Mucosa of descending colon (tissue), 3 donors: ENCODE measurements around the gene RNF25. TPM values are rescaled to one million over a fixed set of nuclear protein-coding genes. Genes with fewer than 3 reads are reported as not detected.

ENCODE experiments used
- ATAC-seq: fragments of 200-7000 bp; cut with Tn5 transposase; one replicate; pipeline ENCODE4 v1.9.1; 2020; ENCODE audit warnings: mild to moderate bottlenecking, moderate library complexity
- DNase-seq, 3 donors: peaks; one replicate each; pipeline ENCODE4 v3.0.0-alpha.2; 2020
- H3K36me3 ChIP-seq: fragments of 200-600 bp; one replicate; pipeline ENCODE4 v1.8.0; 2021; ENCODE audit warnings: low read depth, mild to moderate bottlenecking
- H3K4me1 ChIP-seq: fragments of 200-600 bp; one replicate; pipeline ENCODE4 v1.8.0; 2021; ENCODE audit warnings: low read depth, mild to moderate bottlenecking
- H3K4me3 ChIP-seq: fragments of 200-600 bp; one replicate; pipeline ENCODE4 v1.8.0; 2021; ENCODE audit warnings: mild to moderate bottlenecking
- H3K9me3 ChIP-seq: fragments of 200-600 bp; one replicate; pipeline ENCODE4 v1.8.0; 2021; ENCODE audit warnings: mild to moderate bottlenecking
- intact Hi-C, 2 donors: fragments of 100-400 bp; cut with DNase I in 1 of 2; cut with micrococcal nuclease in 1 of 2; formaldehyde crosslinking; loops; one replicate each; pipeline versions ENCODE4 v1.11.0 to v1.11.1; 2022; cut with DNase I, micrococcal nuclease
- total RNA-seq, 3 donors: library from RNA; stranded (reverse); fragmentation: NEBNext Ultra II Directional in 2 of 3; extraction: Animal tissue kit (Norgen Biotek cat#: 25700) in 2 of 3; gene quantifications; one replicate each; pipeline versions ENCODE4 v1.2.1 to v1.2.4, GENCODE V29; 2021 to 2023
- TF ChIP-seq, protein P1 (sequence below): fragments of 200-600 bp; IDR thresholded peaks from one replicate; pipeline ENCODE4 v1.8.0; 2022; ENCODE audit warnings: antibody characterized with exemption, mild to moderate bottlenecking
- donor health status: DM: no; HTN: no; CAD: no; lungs with moderate emphysema.
- donor health status: DM: no; HTN: no; CAD: no.
- donor health status: DM: no; HTN: yes; CAD: no.

The RNF25 gene
- total RNA-seq, 3 donors from 2014 or later: 11.5 to 21.2 (median 15.5) TPM

DNA sequence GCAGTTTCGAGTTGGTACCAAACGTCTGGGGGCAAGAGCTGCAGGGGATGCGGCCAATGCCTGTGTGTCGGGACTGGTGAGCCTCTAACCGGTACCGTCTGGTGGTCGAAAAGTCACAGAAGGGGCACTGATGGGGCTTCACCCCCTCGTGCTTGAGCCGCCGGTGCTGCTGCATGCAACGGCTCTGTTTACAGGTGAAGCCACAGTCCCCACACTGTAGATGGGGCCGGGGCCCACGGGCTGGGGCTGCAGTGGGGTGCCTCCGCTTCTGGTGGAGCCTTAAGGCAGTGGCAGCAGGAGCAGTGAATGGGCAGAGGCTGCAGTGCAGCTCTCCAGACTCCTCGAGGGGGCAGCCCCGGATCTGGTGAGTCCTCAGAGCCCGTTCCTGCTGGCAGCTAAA lies 29.0 kb downstream of the RNF25 start:
- H3K4me3 ChIP-seq: no peak overlapping the region
- H3K4me1 ChIP-seq: no peaks in the 10 kb centered on the region

DNA sequence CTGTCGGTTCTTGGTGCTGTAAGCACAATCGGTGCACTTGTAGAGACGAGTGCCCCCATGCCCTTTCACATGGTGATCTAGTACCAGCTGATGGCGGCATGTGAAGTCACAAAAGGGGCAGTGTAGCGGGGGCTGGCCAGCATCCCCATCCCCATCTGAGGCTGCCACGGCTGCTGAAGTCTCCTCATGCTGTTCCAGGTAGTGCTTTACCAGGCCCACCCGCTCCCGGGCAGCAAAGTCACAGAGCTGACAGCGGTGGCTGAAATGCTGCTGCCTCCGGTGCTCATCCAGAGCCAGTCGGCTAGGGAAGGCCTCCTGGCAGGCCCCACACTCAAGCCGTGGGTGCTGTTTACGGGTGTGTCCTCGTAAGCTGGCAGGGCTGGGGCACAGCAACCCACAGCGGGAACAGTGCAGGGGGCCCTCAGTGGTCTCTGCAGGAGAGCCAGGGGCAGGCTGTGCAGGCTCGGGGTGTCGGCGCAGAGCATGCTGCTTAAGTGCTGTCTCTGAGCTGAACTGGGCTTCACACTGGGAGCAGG lies 29.6 kb downstream of the RNF25 start:
- no peaks in the 10 kb centered on the region for H3K4me1 ChIP-seq
- TF ChIP-seq, protein P1, sequence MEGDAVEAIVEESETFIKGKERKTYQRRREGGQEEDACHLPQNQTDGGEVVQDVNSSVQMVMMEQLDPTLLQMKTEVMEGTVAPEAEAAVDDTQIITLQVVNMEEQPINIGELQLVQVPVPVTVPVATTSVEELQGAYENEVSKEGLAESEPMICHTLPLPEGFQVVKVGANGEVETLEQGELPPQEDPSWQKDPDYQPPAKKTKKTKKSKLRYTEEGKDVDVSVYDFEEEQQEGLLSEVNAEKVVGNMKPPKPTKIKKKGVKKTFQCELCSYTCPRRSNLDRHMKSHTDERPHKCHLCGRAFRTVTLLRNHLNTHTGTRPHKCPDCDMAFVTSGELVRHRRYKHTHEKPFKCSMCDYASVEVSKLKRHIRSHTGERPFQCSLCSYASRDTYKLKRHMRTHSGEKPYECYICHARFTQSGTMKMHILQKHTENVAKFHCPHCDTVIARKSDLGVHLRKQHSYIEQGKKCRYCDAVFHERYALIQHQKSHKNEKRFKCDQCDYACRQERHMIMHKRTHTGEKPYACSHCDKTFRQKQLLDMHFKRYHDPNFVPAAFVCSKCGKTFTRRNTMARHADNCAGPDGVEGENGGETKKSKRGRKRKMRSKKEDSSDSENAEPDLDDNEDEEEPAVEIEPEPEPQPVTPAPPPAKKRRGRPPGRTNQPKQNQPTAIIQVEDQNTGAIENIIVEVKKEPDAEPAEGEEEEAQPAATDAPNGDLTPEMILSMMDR: no peak
- intact Hi-C loops: loop anchor here in 1 of 2 donors (10.0 kb wide), 1 partner anchor 57 kb away; no protein-coding TSS in a partner anchor
- ATAC-seq (no peak), DNase-seq (no peak)
- H3K36me3 ChIP-seq: peaks cover 22% of the 10 kb centered on the region
- H3K9me3 ChIP-seq: no peaks in the 10 kb centered on the region
- no peak overlapping the region for H3K4me3 ChIP-seq

More for the DNA sequence above, 29.0 kb downstream of the RNF25 start:
- peaks cover 22% of the 10 kb centered on the region for H3K36me3 ChIP-seq
- intact Hi-C loops: loop anchor here in 1 of 2 donors (10.0 kb wide), 1 partner anchor 58 kb away; no protein-coding TSS in a partner anchor
- no peaks in the 10 kb centered on the region for H3K9me3 ChIP-seq
- ATAC-seq: peak; percentile 10
- TF ChIP-seq, protein P1: no peak
- no peak for DNase-seq

DNA sequence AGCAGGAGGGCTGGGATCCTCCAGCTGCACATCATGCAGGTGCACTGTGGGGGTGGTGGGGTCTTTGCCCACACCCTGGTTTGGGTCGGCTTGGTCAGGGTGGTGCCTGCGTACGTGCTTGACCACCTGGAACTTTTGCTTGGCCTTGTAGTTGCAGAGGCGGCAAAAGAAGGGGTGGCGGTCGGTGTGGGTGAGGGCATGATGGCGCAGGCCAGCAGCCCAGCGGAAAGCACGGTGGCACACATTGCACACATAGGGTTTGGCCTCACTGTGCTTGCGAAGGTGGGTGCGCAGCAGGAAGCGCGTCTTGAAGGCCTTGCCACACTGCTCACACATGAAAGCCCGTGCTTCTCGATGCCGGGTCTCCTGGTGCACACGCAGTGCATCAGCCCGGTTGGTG lies 33.4 kb downstream of the RNF25 start:
- no peak for ATAC-seq

DNA sequence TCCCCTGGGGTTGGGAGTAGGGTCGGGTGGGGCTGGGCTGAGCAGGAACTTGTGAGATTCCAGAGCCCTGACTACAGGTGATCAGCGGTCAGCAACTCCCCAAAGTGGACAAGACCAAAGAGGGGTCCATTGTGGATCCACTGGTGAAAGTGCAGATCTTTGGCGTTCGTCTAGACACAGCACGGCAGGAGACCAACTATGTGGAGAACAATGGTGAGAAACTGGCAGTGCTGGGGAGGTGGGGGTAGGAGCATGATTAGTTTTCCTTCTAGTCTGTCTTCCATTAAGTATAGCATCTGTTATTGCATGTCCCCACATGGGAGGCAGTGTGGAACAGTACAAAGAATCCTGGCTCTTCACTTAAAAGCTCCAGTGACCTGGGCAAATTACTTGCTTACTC lies 36.1 kb downstream of the RNF25 start:
- DNase-seq (no peak), ATAC-seq (no peak)
- Histone ChIP-seq H3K4me1 (no peaks in the 10 kb centered on the region), H3K4me3 (no peak overlapping the region), H3K36me3 (peaks cover 8% of the 10 kb centered on the region), H3K9me3 (no peaks in the 10 kb centered on the region)
- TF ChIP-seq, protein P1: no peak
- intact Hi-C loops: no loop called here

More for the DNA sequence above, 33.4 kb downstream of the RNF25 start:
- Histone ChIP-seq H3K4me1 (no peaks in the 10 kb centered on the region), H3K4me3 (no peak overlapping the region), H3K36me3 (peaks cover 12% of the 10 kb centered on the region), H3K9me3 (no peaks in the 10 kb centered on the region)
- no peak for DNase-seq
- TF ChIP-seq, protein P1: no peak
- intact Hi-C loops: no loop called here

DNA sequence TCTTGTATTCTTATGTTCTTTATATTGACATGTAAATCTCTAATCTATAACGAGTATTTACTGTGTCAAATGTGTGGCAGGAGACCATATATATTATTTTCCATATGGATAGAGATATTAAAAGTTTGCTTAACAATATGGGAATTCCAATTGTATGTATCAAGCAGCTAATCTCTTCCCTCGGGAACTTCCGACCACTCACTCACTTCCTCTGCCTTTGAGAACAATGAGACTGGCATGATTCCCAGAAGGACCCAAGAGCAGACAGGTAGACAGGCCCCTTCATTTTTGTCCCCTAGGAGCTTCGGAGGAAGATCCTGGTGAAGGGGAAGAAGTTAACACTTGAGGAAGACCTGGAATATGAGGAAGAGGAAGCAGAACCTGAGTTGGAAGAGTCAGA lies 40.0 kb downstream of the RNF25 start:
- Histone ChIP-seq H3K4me3 (no peak overlapping the region), H3K4me1 (no peaks in the 10 kb centered on the region), H3K36me3 (no peaks in the 10 kb centered on the region), H3K9me3 (no peaks in the 10 kb centered on the region)
- TF ChIP-seq, protein P1: no peak
- ATAC-seq (no peak), DNase-seq (no peak)
- intact Hi-C loops: no loop called here

DNA sequence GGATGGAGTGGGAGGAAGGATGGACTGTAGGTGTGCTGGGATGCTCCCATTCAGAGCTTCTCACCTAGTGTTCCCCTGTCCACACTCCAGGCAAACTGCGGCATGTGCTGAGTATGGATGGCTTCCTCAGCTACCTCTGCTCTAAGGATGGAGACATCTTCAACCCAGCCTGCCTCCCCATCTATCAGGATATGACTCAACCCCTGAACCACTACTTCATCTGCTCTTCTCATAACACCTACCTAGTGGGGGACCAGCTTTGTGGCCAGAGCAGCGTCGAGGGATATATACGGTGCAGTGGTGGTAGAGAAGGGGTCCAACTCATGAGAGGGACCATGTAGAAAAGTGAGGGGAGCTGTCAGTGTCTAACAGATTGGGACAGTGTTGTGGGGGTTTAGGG lies 43.9 kb downstream of the RNF25 start:
- H3K36me3 ChIP-seq: no peaks in the 10 kb centered on the region
- intact Hi-C loops: no loop called here

More for the DNA sequence above, 43.9 kb downstream of the RNF25 start:
- DNase-seq: no peak
- ATAC-seq: no peak
- no peak overlapping the region for H3K4me3 ChIP-seq
- H3K9me3 ChIP-seq: no peaks in the 10 kb centered on the region
- TF ChIP-seq, protein P1: no peak
- no peaks in the 10 kb centered on the region for H3K4me1 ChIP-seq
